Endometrial microvascular endothelial cells (primary cell): ENCODE results near the gene PDPN. TPM values are rescaled to one million over a fixed set of nuclear protein-coding genes. Genes with fewer than 3 reads are reported as not detected.

Source experiments
- in situ Hi-C: cut with HindIII; loops from 2 replicates; pipeline ENCODE4 v1.10.0; 2017; ENCODE audit warnings: low sequenced_read_pairs, low pct_unique_long_range_greater_than_20kb; ENCODE audit errors: inconsistent ontology term
- total RNA-seq: library from RNA; depleted of rRNA; stranded (reverse); fragments of >200 nt; gene quantifications from one replicate; pipeline ENCODE4 v1.2.3, GENCODE V29; 2015; ENCODE audit errors: inconsistent ontology term

The PDPN gene
- total RNA-seq, 1 donor from 2014 or later: not detected

DNA sequence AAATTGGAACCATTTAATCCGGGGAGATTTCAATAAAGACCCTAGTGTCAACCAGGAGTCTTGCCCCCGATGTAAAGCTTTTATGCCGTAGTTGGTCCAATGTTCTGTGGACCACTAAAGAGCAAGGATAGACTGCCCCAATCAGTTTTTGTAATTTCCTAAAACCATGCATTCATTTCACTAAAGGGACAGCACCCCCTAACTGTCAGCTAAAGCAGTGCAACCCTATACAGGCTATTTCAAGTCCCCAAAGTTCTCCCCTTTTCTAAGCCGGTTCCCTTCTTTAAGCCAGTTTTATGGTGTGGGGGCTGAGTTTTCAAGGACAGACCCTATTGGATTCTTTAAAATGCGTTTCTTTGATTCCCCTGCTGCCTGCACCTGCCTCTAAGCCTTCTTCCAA, 12.7 kb upstream of the PDPN start:
- in situ Hi-C loops: no loop called here

DNA sequence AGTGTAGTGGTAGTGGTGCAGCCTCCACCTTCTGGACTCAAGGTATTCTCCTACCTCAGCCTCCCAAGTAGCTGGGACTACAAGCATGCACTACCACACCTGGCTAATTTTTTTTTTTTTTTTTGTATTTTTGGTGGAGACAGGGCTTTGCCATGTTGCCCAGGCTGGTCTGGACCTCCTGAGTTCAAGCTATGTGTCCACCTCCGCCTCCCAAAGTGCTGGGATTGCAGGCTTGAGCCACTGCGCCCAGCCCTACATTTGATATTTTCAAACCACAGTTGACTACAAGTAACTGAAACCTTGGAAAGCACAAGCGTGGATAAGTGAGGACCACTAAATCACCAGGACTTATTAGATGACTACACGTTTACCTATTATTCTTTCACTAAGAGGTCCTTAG, 10.0 kb upstream of the PDPN start:
- in situ Hi-C loops: no loop called here

DNA sequence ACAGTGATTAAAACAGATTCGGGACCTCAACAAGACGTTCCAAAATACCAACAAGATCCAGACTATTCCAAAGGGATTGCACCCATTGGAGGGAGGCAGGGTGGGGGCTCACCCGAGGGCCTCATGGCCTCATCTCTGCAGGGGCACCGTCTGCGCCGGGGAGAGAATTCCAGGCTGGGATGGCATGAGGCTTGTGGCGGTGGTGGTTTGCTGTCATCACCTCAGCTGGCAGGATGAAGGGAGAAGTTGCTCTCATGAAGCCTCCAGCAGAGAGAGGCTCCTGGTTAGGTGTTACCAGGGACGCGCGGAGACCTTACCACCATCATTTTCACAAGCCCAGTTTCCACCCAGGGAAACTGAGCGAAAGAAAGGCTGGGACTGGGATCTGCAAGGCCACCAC, 6.7 kb upstream of the PDPN start:
- in situ Hi-C loops: no loop called here

DNA sequence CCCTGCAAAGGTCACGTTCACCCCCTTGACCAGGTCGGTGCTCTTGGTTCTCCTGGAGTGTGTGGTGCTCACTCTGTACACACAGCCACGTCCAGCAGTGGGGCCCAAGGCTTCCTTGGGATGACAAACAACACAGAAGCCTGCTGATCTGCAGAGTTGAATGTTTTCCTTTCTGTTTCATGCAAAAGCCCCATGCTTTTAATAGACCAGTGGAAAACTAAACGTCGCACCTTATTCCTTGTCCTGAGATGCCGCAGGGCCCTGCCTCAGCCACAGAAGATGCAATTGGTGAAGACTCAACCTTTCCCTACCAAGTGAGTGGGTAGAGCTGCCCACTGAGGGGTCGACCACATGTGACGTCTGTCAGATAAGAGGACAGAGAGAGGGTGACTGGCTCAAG, 5.8 kb upstream of the PDPN start:
- in situ Hi-C loops: no loop called here

DNA sequence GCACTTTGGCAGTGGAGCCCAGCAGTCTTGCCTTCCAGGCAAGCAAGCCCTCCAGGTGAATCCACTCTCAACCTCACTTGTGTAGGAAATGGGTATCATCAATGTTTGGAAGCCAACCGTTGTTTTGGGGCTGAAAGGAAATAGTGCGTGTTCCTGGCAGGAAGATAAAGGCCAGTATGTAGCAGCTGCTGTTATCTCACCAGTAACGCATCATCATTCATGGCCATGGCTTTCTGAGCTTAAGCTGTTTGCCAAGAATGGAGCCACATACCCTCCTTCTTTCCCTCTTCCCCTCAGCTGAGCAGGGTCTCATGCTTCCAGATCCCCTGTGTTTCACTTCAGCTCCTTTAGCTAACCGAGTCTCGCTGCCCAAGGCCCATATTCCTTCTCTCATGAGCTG, 2.2 kb upstream of the PDPN start:
- in situ Hi-C loops: no loop called here

DNA sequence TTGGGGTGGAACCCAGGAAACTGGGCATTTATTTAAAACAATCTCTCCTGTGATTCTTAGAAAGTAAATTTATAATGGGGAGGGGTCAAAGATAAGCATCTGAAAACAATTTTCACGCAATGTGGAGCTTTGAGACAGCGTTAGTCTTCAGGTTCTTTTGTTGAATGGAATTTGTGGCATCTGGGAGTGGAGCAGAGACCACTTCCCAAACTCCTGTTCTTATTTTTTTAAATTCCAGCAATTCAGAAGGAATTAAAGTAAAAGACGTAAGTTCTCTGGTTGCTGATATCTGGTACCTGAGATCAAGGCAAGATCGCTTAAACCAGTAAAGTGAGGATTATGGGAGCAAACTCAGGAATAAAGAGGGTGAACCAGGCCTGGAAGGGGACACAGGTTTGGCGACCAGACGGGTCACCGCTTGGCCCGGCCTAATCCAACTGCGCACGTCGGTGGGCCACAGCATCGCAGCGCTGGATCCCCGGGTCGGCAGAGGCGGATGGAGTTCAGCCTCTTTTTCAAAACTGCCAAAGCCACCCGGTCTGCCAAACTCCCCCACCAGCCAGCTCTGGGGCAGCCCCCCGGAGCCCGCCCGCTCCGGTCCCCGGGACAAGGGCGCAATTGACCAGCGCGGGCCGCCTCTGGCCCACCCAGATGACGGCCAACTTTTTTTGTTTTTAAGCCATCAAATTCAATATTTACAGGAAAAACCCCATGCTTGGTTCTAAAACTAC, 754 bp upstream of the PDPN start:
- in situ Hi-C loops: no loop called here

DNA sequence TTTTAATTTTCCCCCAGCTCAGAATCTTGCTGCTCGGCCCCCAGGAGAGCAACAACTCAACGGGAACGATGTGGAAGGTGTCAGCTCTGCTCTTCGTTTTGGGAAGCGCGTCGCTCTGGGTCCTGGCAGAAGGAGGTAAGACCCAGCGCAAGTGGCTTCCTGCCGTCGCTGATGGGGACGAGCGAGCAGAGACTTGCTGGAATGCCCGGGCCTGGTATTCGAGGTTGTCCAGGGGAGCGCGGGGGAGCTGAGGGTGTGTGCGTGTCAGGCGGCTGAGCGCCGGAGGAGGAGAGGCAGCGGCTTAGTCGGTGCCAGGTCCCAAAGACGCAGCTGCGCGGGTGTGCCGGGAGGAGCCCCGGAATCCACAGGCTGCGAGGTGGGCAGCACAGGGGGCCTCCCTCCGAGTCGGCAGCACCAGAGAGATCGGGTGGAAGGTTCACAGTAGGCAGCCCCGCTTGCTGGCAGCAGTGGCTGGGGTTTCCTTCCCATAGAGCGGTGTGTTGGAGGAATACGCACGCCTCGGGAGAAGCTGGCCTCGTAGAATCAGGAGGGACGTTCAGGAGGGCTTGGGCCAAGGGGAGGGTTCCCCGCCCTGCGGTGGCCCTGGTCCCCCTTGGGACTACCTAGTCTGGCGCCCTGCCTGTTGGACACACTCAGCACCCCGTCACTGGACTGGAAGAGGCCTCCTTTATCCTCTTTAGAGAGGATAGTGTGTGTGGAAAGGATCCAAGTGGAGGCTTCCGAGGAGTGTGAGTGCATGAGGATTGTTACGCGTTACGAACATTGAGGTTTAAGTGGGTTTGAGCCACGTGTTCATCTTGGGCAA, 547 bp downstream of the PDPN start:
- in situ Hi-C loops: no loop called here

DNA sequence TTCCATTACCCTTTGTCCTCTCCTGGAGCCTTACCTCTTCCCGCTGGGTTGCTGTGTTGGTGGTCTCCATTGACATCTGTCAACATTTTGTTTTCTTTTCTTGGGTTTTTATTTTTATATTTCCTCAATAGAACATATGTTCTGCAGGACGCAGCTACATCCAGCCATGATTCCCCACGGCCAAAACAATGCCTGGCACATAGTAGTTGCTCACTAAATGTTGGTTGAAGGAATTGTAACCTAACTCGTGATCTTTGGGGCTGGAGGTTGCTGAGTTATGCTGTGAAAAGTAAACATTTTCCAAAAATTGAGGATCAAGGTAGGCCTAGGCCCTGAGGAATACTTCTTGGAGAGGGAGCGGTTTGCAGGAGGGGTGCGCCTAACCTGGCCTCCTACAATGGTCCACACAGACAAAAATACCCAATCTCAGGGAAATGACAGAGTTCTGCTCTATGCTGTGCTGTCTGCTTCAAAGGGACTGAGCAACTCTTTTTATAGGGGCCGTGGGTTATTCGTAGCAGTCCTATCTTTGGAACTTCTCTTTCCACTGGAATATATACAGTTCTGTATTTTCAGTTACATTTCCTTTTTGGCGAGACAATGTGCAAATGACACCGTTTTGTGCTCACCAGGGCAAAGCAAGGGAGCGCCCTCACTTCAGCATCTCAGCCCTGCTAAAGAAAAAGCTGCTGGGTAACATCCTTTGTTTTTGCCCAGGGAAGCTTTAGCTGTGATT, 1.4 kb downstream of the PDPN start:
- in situ Hi-C loops: no loop called here

DNA sequence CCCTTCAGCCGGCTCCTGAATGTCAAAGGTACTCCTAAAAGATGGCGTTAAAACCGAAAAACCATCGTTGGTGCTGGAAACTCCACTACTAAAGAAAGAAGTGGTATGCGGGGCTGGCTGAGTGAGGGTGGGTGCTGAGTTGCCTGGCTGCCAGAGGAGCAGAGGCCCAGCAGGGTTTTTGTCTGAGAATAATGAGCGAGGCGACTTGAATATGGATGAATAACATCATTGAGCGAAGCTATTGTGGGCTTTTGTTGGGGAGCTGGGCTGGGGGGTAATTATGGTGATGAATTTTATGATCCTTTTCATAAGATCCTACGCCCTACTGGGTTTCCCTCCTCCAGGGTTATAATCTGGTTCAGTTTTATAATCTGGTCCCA, 2.0 kb downstream of the PDPN start:
- in situ Hi-C loops: no loop called here

DNA sequence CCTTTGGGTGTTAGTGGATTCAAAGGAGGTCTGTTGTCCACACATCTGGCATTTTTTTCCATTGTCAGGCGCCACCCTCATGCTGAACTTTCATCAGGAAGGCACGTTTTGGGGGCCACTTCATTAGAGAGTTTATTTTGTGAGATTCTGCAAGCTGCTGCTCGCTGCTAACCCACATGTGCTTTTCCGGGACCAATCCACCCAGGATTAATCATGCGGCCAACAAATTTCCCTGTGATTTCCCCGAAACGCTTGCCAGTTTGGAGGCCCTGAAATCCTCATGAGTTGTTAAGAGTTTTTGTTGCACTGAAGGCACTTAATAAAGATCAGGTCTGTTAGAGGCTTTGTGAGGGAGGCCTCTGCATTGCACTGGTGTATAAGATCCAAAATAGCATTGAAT, 2.4 kb downstream of the PDPN start:
- in situ Hi-C loops: no loop called here

DNA sequence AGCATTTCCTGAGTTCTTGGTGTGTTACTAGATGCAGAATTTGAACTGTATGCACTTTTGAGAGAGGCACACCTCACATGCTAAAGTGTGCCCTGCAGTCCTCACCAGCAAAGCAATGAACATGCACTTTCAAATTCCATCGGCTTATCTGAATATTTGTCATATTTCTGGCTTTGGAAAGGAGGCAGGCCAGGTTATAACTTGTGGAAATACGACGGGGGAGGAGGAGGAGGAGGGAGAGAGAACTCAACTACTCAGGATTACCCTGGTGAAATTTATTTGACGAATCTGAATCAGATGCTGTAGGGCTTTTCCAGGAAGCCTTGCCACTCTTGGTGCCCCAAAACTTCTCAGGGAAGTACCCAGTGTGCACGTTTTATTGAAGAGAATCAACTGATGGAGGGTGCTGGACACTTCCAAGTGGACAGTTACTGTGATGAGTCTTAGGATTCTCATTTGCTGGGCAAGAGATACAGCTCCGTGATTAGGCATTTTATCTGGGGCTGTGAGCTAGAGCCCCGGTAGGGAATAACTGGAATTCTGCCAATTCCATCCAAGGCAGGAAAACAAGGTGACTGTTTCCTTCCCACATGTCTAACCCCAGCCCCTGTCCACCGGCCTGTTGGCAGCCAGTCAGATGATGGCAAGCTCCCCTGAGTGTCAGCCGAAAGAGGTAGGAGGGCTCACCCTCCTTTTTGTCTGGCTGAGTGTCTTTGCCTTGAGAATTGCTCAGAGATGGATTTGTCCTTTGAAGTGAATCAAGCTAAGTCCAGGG, 3.8 kb downstream of the PDPN start:
- in situ Hi-C loops: no loop called here

DNA sequence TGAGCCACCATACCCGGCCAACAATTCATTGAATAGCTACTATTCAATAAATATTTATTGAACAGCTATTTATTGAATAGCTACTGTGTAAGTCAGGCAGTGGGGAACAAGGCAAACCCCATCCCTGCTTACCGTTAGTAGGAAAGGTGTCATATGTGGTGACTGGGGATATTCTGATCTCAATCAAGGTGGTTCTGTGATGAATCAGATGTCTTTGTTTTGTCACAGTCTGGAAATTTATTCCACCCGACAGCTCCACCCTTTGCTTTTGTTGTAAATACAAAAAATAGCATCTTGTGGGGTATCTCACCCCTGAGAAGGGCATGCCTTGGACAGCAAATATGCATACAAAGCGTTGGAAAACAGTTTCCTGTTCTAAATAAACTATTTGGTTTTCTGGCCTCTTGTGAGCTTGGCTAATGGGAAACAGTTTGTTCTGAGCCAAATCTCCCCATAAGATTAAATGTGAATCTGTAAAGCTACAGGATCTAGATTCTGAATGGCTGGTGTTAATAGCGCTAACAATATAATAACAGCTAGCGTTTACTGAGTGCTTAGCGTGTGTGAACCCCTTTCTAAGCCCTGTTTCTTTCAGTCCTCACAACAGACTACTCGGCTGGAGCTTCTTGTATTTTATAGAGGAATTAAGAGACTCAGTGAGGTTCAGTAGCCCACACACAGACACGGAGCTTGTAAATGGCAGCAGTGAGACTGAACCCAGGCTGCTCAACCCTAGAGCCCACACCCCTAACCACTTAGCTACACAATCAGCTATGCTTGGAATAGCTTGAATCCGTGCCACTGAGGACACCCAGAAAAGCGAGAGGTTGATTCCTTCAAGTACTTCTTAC, 5.5 kb downstream of the PDPN start:
- in situ Hi-C loops: no loop called here

DNA sequence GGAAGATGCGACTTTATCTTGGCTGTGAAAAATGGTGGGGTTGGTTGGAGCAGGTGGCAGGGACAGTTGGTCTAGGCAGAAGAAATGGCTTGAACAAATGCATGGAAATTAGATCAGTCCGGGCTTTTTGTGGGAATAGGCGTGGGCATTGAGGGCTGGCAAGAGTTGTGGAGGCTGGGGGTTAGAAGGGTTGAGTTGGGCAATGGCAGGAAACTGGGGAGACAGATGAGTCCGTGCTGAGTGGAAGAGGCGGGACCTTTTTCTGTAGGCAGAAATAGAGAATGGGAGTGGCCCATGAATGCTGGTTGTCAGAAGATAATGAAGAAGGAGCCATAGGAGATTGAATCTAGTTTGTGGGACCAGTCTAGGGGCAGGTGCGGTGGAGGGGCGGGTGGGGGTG, 6.9 kb downstream of the PDPN start:
- in situ Hi-C loops: no loop called here

DNA sequence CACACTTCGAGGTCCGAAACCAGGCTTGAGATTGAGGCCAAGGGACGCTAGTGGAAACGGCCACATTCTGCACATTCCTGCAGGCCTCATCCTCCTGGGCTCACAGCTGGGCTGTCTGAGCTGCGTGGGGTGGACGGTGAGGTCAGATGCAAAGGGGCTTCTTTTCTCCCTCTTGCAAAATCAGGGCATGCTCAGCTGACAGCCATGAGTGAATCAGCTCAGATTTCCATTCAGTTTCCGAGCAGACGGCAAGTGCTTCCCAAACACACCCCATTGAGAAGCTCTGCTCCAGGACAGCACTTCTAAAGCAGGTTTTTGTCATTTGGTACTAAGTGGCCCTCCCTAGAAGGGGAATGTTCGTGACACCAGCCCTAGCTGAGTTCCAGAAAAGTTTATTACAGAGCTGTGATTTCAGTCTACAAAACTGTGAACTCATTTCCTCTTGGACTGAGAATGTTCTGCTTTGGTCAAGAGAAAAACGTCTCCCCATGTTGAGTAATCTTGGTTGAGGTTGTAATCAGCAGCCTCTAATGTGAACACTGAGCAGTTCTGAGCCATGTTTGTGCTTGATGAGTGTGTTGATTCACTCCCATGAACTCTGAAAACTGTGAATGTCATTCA, 10.0 kb downstream of the PDPN start:
- in situ Hi-C loops: no loop called here

DNA sequence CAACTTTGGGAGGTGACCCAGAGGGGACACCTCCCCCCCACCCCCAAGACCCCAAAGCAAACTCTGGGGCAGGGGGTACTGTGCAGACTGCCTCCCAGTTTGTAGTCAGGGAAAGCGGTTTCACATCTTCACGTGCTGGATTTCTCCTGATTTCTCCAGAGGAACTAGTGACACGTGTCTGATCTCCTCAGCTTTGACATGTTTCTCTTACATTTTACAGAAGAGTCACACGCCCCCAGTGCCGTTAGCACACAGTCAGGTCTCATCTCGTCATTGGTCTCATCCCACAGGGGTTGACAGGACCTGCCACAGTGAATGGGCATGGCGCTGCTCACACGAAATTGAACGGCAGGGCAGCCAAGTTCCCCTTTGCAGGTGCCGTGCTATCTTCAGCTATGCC, 11.8 kb downstream of the PDPN start:
- in situ Hi-C loops: no loop called here

DNA sequence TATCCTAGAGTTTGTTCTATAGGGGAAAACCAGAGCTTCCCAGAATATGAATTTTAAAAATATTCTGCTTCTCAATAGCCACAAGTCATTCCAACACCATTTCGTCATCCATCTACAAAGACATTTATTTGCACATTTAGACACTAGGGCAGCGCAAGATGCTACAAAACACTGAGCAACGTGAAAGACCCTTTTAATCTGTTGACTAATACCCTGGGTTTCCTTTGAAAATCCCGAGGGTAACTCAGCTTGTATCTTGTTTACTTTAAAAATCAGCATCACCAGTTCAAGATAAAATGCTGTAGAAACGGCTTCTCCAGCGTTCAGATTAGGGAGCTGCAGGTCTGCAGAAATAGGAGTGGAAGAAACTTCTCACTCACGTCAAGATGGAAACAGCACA, 13.5 kb downstream of the PDPN start:
- in situ Hi-C loops: no loop called here

DNA sequence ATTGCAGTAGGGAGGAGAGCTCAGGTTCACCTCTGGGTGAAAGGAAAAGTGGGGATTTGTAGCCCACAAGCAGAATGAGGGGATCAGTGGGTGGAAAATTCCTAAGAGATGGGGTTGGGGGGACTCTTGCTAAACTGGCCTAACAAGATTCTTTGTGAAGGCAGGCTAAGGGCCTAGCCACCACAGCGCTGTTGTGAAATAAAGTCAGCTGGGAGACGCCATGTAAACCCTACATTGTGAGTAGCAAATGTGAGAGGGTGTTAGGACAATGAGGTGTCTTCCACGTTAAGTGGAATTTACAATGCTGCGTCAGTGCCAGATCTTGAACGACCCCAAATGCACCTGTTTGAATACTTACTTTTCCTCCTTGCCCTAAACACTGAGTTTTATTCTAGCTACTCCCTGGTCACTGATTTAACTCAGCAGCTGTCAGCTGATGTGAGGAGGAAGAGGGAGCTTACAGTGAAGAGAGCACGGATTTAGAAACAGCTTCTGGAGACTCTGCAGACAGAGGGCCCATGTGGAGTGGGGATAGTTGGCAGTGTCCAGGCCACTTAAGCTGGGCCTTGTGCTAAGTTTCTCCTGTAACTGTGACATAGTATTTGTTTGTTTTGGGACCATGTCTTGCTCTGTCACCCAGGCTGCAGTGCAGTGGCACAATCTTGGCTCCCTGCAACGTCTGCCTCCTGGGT, 17.3 kb downstream of the PDPN start:
- in situ Hi-C loops: no loop called here
